Measurements from ENCODE around the gene JAG2.

- TF ChIP-seq YY1 (IDR thresholded peaks at IDR 0.05; ENCODE audit: insufficient read depth, insufficient read length) (no peak), ZNF274 (IDR thresholded peaks at IDR 0.05; ENCODE audit: low read depth, low read length) (no peak), SUZ12 (IDR thresholded peaks at IDR 0.05; ENCODE audit: extremely low read depth, insufficient read depth, insufficient read length) (no peak)
Measured at GRCh38 chr14:105168093-105168420, 519 bp downstream of the JAG2 start.
